Endometrium (tissue), 2 donors: ENCODE measurements around the gene PRTN3.

Source experiments
- FAIRE-seq: peaks from 2 replicates; lab custom pipeline; 2012; peaks lifted over from hg19 to GRCh38; lab: Jason Lieb, UNC
- donor health status: control.
- donor health status: control.

The PRTN3 gene, protein sequence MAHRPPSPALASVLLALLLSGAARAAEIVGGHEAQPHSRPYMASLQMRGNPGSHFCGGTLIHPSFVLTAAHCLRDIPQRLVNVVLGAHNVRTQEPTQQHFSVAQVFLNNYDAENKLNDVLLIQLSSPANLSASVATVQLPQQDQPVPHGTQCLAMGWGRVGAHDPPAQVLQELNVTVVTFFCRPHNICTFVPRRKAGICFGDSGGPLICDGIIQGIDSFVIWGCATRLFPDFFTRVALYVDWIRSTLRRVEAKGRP

DNA sequence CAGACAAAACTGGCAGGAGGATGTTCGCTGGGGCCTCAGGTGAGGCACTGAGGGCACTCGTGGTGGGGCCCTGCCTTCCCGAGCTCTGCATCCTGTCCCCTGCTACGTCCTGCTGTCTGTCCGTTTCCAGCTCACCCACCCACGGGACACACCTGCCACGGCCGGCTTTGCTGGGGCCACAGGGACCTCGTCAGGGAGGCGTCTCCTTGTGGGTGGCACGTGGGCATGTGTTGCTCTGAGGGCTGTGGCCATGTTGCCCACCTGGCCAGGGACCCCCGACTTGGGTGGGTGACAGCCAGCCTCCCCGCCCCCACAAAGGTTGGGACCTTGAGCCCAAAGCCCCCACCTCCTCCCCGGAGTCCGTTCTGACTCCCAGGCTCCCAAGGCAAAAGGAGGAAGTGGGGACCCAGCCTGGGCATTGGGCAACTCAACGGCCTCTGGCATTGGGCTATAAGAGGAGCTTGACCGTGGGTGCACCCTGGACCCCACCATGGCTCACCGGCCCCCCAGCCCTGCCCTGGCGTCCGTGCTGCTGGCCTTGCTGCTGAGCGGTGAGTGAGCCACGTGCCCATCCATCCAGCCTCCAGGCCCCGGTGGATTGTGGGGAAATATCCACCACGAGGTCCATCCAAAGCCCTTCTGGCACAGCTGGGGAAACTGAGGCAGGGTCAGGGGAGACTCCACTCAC lies at the start of gene PRTN3:
Gene PRTN3, plus strand, starts transcription at position 481 of the 688 bp plus-strand sequence. Its CDS starts 10 bp downstream, at position 491.
- FAIRE-seq, result no peak

DNA sequence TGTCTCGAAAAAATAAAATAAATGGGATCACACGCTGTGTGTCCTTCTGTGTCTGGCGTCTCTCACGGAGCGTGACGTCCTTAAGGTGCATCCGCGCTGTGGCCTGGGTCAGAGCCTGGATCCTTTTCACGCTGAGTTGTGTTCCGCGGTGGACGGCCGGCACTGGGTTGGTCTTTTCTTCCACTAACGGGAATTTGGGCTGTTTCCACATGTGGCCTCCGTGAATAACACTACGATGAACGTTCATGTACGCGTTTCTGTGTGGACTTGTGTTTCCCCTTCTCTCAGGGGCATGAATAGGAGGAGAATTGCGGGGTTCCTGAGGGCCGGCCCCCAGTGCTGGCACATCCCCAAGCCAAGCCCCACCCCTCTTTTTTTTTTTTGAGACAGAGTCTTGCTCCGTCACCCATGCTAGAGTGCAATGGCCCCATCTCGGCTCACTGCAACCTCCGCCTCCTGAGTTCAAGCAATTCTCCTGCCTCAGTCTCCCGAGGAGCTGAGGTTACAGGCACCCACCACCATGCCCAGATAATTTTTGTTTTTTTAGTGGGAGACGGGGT lies 49.7 kb upstream of the PRTN3 start:
- no peak for FAIRE-seq

GRCh38 chr19:791567-792305 lies 49.1 kb upstream of the PRTN3 start:
- no peak for FAIRE-seq

GRCh38 chr19:792306-792885 lies 48.4 kb upstream of the PRTN3 start:
- no peak for FAIRE-seq

GRCh38 chr19:793806-794205 lies 47.0 kb upstream of the PRTN3 start:
- no peak for FAIRE-seq

DNA sequence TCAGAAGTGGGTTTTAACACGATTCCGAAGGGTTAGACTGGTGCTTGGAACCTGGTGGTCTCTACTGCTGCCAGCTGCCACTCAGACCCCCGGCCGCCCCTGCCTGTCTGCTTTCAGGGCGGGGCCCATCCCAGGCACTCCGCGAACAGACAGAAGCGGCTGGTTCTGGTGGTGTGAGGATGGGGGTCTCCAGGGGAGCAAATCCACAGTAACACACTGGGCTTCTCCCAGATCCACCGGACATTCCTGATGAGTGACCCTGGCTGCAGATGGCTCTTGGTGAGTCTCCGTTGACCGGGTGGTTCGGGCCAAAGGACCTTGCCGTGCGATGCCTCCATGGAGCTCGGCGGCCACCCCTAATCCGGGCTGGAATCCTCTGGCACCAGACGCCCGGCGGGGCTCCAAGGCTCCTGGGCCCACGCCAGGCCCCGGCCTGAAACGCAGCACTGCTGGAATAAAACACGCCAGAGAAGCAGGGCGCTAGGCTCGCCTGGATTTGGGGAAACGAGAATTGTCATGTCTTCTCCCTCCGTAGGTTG lies 45.7 kb upstream of the PRTN3 start:
- no peak for FAIRE-seq

DNA sequence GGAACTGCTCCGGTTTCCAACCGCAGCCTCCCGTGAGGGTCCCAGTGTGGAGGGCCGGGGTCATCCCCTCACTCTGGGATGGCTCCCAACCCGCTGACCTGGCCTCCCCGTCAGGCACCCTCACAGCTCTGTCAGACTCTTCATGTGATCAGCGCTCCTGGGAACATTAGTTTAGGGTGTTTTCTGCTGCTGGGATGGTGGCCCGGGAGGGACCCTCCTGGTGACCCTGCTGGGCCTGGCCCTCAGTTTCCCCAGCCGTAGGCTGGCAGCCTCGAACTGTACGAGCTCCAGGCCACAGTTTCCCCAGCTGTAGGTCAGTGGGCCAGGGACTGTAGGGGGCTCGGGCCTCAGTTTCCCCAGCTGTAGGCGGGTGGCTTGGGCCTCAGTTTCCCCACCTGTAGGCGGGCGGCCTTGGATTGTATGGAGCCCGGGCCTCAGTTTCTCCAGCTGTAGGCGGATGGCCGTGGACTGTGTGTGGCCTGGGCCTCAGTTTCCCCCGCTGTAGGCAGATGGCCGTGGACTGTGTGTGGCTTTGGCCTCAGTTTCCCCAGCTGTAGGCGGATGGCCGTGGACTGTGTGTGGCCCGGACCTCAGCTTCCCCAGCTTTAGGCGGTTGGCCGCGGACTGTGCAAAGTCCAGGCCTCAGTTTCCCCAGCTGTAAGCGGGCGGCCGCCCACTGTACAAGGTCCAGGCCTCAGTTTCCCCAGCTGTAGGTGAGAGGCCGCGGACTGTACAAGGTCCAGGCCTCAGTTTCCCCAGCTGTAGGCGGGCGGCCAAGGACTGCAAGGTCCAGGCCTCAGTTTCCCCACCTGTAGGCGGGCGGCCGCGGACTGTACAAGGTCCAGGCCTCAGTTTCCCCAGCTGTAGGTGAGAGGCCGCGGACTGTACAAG lies 44.9 kb upstream of the PRTN3 start:
- FAIRE-seq, result no peak

DNA sequence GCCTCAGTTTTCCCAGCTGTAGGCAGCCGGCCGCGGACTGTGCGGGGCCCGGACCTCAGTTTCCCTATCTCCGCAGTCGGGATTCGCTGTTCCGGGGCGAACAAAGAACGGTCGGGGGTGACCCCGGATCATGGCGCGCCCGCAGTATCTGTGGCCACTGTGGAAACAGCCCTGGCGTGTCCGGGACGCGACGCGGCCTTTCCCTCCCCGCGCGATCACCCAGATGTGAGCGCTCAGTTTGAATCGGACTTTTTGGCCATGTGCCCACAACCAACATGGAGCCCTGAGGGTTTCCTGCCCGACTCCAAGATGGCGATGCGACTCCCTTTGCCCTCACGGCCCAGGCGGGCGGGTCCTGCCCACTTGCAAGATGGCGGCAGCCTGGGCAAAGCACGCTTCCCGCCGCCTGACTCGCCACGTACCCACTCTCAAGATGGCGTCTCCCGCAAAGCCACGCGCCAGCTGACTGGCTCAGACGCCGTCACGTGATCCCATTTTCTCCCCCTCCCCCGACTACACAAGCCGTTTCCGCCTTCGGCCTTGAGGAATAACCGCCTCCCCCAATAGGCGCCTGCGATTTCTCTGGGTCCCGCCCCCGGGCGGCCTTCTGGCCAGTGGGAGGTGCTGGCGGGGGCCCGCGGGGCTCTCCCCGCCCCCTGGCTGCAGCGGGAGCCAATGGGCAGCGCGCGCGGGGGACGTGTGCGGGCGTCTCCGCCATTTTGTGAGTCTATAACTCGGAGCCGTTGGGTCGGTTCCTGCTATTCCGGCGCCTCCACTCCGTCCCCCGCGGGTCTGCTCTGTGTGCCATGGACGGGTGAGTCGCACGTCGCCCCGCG lies 43.9 kb upstream of the PRTN3 start, which contains the start of gene PTBP1:
Gene PTBP1, plus strand, starts transcription at position 761 of the 836 bp plus-strand sequence. Its CDS starts 46 bp downstream, at position 807.
- FAIRE-seq, result peak; percentile 99

- no peak for FAIRE-seq
Observed at GRCh38 chr19:797528-798414, 43.0 kb upstream of the PRTN3 start.

DNA sequence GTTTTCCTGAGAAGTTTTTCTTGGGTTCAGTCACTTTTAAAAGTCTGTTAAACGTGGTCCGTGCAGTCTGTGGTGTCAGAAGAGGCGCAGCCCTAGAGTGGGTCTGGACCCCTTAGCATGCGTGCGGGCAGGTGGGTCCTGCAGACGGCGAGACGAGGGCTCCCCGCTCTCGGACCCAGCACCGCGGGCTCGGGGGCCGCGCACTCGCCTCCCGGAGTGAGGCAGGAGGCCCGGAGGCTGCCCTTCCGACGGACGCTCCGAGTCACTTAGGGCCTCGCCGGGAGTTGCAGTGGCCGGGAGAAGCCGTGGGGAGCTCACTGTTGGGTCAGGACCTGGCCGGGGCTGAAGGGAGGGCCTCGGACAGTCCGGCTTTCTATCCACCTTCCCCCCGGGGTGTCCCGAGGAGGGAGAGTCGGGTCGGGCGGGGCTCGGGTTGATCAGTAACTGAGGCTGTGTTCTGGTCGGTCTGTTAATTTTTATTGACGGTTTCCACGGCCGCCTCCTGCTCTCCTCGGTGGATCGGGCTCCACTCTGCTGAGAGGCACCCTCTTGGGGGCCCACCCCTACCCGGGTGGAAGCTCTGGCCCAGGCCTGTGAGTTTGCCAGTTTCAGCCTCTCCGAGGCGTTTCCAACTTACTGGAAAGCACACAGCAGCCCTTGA lies 42.3 kb upstream of the PRTN3 start:
- no peak for FAIRE-seq

- no peak for FAIRE-seq
Observed at GRCh38 chr19:799076-799881, 41.5 kb upstream of the PRTN3 start.

- FAIRE-seq, result no peak
Observed at GRCh38 chr19:800360-801029, 40.3 kb upstream of the PRTN3 start.

- FAIRE-seq, result no peak
Observed at GRCh38 chr19:801030-801860, 39.6 kb upstream of the PRTN3 start.

GRCh38 chr19:801861-802497 lies 38.8 kb upstream of the PRTN3 start:
- FAIRE-seq, result no peak

GRCh38 chr19:802498-803098 lies 38.2 kb upstream of the PRTN3 start:
- FAIRE-seq, result no peak
